AG10803 (cell line): ENCODE results near the gene DKK3.

Source experiments
- DNase-seq: peaks from one replicate; pipeline ENCODE4 v3.0.0; 2010; ENCODE audit warnings: low read depth
- H3K4me3 ChIP-seq: 2 replicates; pipeline ENCODE4 v1.5.1; 2011; ENCODE audit warnings: mild to moderate bottlenecking, low read length, control low read depth
- TF ChIP-seq, protein P1 (sequence below): conservative IDR thresholded peaks from 2 replicates; pipeline ENCODE4 v1.5.1; 2011; ENCODE audit warnings: mild to moderate bottlenecking, low read length, control low read depth, inconsistent platforms

The DKK3 gene

DNA sequence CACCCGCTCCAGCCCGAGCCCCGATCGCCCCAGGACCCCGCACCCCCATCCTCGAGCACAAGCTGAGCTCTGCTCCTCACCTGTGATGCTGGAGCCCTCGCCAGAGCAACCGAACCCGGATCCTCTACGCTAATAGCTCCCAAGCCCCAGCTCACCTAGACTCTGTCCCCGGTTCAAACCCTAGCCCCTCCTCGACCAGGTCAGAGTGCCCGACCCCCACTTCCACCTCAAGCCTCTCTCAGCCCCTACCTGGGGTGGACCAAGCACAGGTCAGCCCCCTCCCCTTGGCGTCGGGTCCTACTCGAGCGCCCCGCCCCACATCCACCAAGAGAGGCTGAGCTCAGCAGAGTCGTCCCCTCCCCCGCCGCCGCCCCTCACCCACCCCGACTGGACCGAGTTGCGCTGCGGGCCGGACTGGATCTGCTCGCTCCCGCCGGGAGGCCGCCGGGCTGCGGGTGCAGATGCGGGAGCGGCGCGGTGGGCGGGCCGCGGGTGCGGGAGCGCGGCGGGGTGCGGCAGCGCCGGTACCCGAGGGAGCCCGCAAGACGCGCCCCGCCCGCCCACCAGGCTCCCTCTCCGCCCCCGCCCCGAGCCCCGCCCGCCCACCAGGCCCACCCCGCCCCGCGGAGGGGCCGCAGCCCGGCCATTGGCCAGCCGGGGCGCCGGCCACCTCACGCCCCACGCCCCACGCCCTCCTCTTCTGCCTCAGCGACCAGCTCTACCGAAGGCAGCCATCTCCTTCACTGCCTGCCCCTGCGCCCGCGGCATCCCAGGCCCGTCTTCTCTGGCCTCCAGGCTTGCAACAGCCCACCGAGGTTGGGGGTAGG is 577 bp upstream of the DKK3 start:
- H3K4me3 ChIP-seq, result peak overlapping the region; percentile 74
- peak; percentile 47 for DNase-seq
- TF ChIP-seq, protein P1, sequence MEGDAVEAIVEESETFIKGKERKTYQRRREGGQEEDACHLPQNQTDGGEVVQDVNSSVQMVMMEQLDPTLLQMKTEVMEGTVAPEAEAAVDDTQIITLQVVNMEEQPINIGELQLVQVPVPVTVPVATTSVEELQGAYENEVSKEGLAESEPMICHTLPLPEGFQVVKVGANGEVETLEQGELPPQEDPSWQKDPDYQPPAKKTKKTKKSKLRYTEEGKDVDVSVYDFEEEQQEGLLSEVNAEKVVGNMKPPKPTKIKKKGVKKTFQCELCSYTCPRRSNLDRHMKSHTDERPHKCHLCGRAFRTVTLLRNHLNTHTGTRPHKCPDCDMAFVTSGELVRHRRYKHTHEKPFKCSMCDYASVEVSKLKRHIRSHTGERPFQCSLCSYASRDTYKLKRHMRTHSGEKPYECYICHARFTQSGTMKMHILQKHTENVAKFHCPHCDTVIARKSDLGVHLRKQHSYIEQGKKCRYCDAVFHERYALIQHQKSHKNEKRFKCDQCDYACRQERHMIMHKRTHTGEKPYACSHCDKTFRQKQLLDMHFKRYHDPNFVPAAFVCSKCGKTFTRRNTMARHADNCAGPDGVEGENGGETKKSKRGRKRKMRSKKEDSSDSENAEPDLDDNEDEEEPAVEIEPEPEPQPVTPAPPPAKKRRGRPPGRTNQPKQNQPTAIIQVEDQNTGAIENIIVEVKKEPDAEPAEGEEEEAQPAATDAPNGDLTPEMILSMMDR, result no peak

DNA sequence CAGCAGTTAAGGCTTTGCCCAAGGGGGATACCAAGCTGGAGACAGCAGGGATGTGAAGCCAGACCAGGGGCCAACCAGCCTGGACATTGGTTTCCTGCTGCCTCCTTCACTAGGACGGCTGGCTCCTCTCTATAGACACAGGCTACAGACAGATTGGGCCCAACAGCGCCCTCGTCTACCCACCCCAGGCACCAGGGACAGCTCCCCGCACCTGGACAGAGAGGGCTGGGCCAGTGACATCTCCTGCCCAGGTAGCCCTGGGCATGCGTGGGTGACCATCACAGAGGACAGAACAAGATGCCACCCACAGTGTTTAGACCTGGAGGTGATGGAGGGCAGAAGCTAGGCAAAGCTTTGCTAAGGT is 1.2 kb downstream of the DKK3 start:
- DNase-seq, result no peak
- peak overlapping the region; percentile 74 for H3K4me3 ChIP-seq
- TF ChIP-seq, protein P1, result no peak

DNA sequence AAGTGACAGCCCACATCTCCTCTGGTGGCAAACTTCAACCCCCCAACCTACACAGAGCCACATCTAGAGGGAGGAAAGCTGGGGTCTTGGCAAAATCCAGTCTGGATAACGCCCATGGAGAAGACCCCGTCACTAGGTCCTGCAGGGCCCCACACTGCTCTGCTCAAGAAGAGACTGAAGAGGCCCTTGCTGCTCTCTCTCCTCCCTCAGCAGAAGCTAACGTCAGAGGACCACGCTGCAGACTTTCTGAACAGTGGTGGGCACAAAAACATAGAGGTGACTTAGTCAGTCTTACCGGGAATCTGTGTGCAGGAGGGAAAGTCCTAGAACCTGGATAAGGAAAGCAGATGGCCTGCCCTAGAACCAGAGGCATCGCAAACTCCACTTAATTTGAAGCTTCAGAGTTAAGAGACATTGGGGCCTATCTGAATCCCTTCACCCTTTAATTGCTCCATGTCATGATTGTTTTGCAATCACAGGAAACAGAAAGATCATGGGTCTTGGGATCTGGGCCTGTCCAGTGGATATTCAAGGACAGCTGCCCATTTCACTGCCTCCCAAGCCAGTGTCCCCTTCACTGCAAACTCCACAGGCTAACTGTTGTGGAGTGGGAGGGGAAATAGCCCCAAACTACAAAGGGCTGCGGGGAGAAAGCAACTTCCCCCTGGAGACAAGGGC is 1.7 kb downstream of the DKK3 start:
- DNase-seq, result no peak
- peak overlapping the region; percentile 74 for H3K4me3 ChIP-seq
- TF ChIP-seq, protein P1, result no peak

DNA sequence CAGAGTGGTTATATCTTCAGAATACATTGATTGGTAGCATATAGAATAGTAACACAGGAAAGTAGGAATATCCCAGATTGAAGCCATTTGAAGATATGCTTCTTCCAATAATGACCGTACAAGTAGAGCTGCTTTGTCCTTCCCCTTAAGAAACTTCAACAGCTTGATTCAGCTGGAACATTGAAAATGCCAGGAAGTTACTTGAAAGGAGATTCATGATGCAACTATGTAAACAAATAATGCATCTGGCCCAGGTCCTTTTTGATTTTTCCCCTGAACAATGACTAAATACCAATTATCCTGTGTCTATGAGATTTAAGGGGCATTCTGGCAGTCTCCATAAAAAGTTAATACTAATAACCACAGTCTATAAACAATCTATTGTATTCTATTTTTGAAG is 3.0 kb downstream of the DKK3 start:
- TF ChIP-seq, protein P1, result no peak
- DNase-seq, result peak; percentile 87
- H3K4me3 ChIP-seq, result no peak overlapping the region

DNA sequence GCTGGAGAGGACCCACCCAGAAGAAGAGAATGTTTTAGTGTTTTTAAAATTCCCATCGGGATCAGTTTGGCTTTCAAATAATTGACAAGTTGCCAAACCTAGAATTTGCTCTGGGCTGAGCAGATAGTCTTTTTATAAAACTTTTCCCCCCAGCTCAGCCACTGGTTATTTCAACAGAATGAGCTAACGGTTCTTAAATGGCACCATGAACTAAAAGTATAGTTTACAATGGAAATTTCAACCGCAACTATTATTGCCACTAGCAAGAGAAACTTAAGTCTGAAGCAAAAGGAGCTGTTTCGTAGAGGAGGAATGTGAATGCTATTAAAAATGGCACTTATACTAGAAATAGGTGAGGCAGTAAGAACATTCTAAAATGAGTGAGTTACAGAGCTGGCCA is 3.4 kb downstream of the DKK3 start:
- DNase-seq, result no peak
- TF ChIP-seq, protein P1, result no peak
- no peak overlapping the region for H3K4me3 ChIP-seq

DNA sequence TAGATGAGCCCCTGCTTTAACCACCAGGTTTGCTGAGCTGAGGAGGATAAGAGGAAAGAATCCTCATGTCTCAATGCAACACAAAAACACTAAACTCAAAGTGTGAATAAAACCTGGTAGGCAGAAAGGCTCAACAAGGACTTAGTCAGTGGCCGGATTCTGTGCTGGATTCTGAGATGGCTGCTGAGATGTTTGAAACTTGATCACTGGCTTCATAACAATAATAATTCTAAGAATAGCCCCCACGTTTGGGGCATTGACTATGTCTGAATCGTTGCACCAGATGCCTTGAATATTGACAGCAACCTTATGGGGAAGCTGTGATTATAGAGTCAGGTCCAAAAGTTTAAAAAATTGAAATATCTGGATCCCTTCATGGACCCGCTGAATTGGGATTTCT is 4.6 kb downstream of the DKK3 start:
- DNase-seq, result no peak
- no peak overlapping the region for H3K4me3 ChIP-seq
- TF ChIP-seq, protein P1, result no peak

DNA sequence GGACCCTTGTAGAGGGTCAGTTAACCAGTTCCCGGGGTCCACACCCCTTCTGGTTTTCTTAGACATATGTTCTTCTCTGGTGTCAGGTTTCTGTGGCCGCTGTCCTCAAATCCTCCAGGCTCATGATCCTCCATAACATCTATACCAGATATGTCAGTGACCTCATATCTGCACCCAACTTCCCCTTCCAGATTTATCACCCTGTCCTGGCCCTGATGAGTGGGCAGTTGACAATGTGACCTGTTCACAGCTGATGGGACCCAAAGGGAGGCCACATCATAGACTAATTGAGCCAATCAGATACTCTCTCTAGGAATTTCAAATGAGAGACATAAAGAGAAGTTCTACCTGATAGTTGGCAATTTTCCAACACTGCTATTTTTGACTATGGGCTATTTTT is 5.1 kb downstream of the DKK3 start:
- TF ChIP-seq, protein P1, result no peak

More for the DNA sequence above, 5.1 kb downstream of the DKK3 start:
- no peak for DNase-seq
- H3K4me3 ChIP-seq, result no peak overlapping the region
